GM12865 (cell line): Measurements from ENCODE around the gene PLD2.
A peak's percentile ranks its signal among the peaks of the same experiment; 100 is the strongest.

Experiments
- DNase-seq: peaks from one replicate; pipeline ENCODE4 v3.0.0; 2010; ENCODE audit warnings: low read depth
- H3K4me3 ChIP-seq: 2 replicates; pipeline ENCODE4 v1.5.1; 2011; ENCODE audit warnings: mild to moderate bottlenecking, low read depth, low read length, control low read depth
- CTCF ChIP-seq: IDR thresholded peaks from 2 replicates; pipeline ENCODE4 v1.5.1; 2011; ENCODE audit warnings: low read length, control low read depth, low read depth, inconsistent platforms; ENCODE audit not compliant: insufficient read depth; ENCODE audit errors: missing control alignments

Gene PLD2

GRCh38 chr17:4790705-4791088, 16.3 kb upstream of the PLD2 start:
- no peak for DNase-seq
- no peak for TF ChIP-seq CTCF
- H3K4me3 ChIP-seq = peak overlapping the region; percentile 73

GRCh38 chr17:4795168-4795567, 11.8 kb upstream of the PLD2 start:
- DNase-seq = no peak
- TF ChIP-seq CTCF = no peak
- H3K4me3 ChIP-seq = no peak overlapping the region

- no peak for TF ChIP-seq CTCF
- H3K4me3 ChIP-seq = peak overlapping the region; percentile 49
- DNase-seq = peak; percentile 40
Measured at GRCh38 chr17:4796552-4796920, 10.4 kb upstream of the PLD2 start.

- DNase-seq = peak; percentile 59
- TF ChIP-seq CTCF = no peak
- no peak overlapping the region for H3K4me3 ChIP-seq
Measured at GRCh38 chr17:4800462-4801196, 6.3 kb upstream of the PLD2 start.

GRCh38 chr17:4802228-4802627, 4.7 kb upstream of the PLD2 start, which contains the start of gene C17orf114:
C17orf114 (minus strand) TSS chr17:4802328.
- no peak within 1 kb of the TSS for H3K4me3 ChIP-seq
- no peak for DNase-seq
- no peak for TF ChIP-seq CTCF

GRCh38 chr17:4806456-4806776, 536 bp upstream of the PLD2 start:
- H3K4me3 ChIP-seq = peak overlapping the region; percentile 42
- DNase-seq = no peak
- TF ChIP-seq CTCF = no peak
